Heart left ventricle (tissue), 16 donors: ENCODE data around the gene MRPL36. TPM values are rescaled to one million over a fixed set of nuclear protein-coding genes. Genes with fewer than 3 reads are reported as not detected.
A peak's percentile ranks its signal among the peaks of the same experiment; 100 is the strongest.

Experiments
- ATAC-seq, 4 donors: fragments of 200-7000 bp; cut with Tn5 transposase; one replicate each; pipeline ENCODE4 v1.9.1; 2020 to 2022; ENCODE audit warnings: moderate library complexity in 4 of 4, mild to moderate bottlenecking in 3 of 4, moderate number of reproducible peaks in 1 of 4
- DNase-seq, 5 donors: peaks; one replicate each; pipeline ENCODE4 v3.0.0-alpha.2; 2020
- H3K27ac ChIP-seq, 12 donors: fragments of 200-600 bp; sonication (generic) in 4 of 12; one replicate each; pipeline versions ENCODE4 v1.5.0 to v1.8.0; 2016 to 2022; ENCODE audit warnings: mild to moderate bottlenecking in 2 of 12
- H3K27me3 ChIP-seq, 9 donors: fragments of 200-600 bp; sonication (generic) in 2 of 9; one replicate each; pipeline versions ENCODE4 v1.5.1 to v1.8.0; 2016 to 2022; ENCODE audit warnings: mild to moderate bottlenecking in 3 of 9
- H3K36me3 ChIP-seq, 9 donors: fragments of 200-600 bp; sonication (generic) in 2 of 9; one replicate each; pipeline versions ENCODE4 v1.5.0 to v1.8.0; 2018 to 2022; ENCODE audit warnings: mild to moderate bottlenecking in 2 of 9
- H3K4me1 ChIP-seq, 12 donors: fragments of 200-600 bp; sonication (generic) in 4 of 12; one replicate each; pipeline versions ENCODE4 v1.5.0 to v1.8.0; 2016 to 2022; ENCODE audit warnings: mild to moderate bottlenecking in 3 of 12
- H3K4me3 ChIP-seq, 12 donors: fragments of 200-600 bp; sonication (generic) in 4 of 12; one replicate each; pipeline versions ENCODE4 v1.5.0 to v1.8.0; 2017 to 2022; ENCODE audit warnings: mild to moderate bottlenecking in 9 of 12, moderate library complexity in 4 of 12
- H3K9me3 ChIP-seq, 12 donors: fragments of 200-600 bp; sonication (generic) in 4 of 12; one replicate each; pipeline versions ENCODE4 v1.5.0 to v1.8.0; 2016 to 2022; ENCODE audit warnings: mild to moderate bottlenecking in 1 of 12
- POLR2A ChIP-seq, 2 donors: fragments of 450-650 bp; IDR thresholded peaks; one replicate each; pipeline ENCODE4 v1.6.1; 2017; ENCODE audit warnings: antibody characterized with exemption in 2 of 2, mild to moderate bottlenecking in 2 of 2, moderate library complexity in 2 of 2
- WGBS, 4 donors: extraction: QIAGEN DNeasy Blood & Tissue Kit in 2 of 4; methylation state at CpG; one replicate each; pipeline versions ENCODE4 v1.1.5 to v1.1.7; 2013 to 2018; 5-methylcytosine and 5-hydroxymethylcytosine counted together
- intact Hi-C, 10 donors: fragments of 100-400 bp; cut with DNase I; formaldehyde crosslinking; loops; one replicate each; pipeline versions ENCODE4 v1.11.1 to v1.14.2; 2022
- polyA plus RNA-seq, 2 donors: library from polyadenylated mRNA; stranded (reverse); fragments of 200-250 nt; gene quantifications; one replicate each; pipeline ENCODE4 v1.2.3, GENCODE V29; 2013
- total RNA-seq, 9 donors: library from RNA; depleted of rRNA in 2 of 9; stranded (reverse); fragments of >200 nt in 2 of 9; fragmentation: NEBNext Ultra II Directional in 3 of 9; extraction: Animal tissue kit (Norgen Biotek cat#: 25700) in 3 of 9; gene quantifications; one replicate each; pipeline versions ENCODE4 v1.1.0 to v1.2.4, GENCODE V29; 2016 to 2023
- TF ChIP-seq, protein P1 (sequence below), 12 donors: fragments of 200-600 bp; sonication (generic) in 4 of 12; IDR thresholded peaks; one replicate each; pipeline versions ENCODE4 v1.5.0 to v1.8.0; 2018 to 2022; ENCODE audit warnings: antibody characterized with exemption in 12 of 12, mild to moderate bottlenecking in 5 of 12
- donor health status: ischemic (EF 13 %, LVEDD 7.1; RV severe dilation, severe dysfunction).
- donor health status: healthy with polysubstance abuse.
- donor health status: DM: no; HTN: yes; CAD: no.
- donor health status: DM: no; HTN: no; CAD: no.
- donor health status: ischemic (EF 25% LVEDD 6.9; RV normal size, moderate dysfunction).
- donor health status: ischemic (EF 25% LVEDD 5.7; RV mildly dilated, moderate dysfunction).
- donor health status: healthy.
- donor health status: DM: yes; HTN: yes; CAD: no.
- donor health status: ischemic (EF 35%, LVEDD 5.7; RV mildly dilated, moderate dysfunction).
- donor health status: nonischemic (EF 11% LVEDD 7.7; RV severe dilation, severe dysfunction).
- donor health status: DM: yes; HTN: yes; CAD: no.
- donor health status: PGD.
- donor health status: ischemic (EF 29% LVEDD 5.4; RV normal size, mild dysfunction).
- donor health status: nonischemic (EF 23%, LVEDD 6.1; RV moderate dilation, normal function).

The MRPL36 gene
- total and polyA plus RNA-seq, 11 donors, result 45.6 to 107 (median 56.4) TPM

DNA sequence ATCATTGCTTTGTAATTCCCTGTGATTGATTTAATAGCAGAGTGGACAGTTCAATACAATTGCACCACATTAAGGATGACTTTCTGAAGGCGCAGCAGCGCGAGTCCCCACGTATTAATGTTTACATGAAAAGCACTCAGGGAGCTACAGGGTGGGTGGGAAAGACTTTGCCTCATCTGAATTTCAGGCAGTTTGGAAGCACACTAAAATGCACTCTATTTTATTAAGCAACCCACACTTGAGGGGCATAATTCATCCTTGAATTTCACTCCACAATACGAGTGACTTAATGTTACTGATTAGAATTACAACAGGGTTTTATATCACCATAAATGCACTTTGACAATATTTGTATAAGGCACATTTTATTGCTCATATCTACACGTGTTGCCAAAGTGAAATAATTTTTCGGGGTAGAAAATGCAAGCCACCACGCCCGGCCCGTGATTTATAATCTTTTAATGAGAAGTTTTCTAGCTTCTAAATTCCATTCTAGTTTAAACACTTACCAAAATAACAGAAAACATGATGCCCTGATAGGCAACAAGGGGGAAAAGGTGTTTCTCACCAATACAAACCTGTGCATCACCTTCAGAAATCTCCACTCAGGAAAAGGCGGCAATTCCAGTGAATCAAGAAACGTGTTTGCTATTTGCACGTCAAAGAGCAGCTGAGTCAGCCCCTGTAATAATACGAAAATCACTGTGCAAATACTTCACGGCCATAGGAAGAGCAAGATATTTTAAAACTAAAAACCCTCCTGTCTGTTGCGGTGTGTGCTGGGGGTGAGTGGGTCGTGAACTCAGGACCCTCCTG is 42.6 kb upstream of the MRPL36 start:
- ATAC-seq (no peak), DNase-seq (no peak)
- no peaks in the 10 kb centered on the region for H3K36me3 ChIP-seq
- no peaks in the 10 kb centered on the region for H3K9me3 ChIP-seq
- 74 to 84% (median 78%) methylated on average over 17 of the region's 17 CpGs for WGBS, 4 donors
- TF ChIP-seq, protein P1, sequence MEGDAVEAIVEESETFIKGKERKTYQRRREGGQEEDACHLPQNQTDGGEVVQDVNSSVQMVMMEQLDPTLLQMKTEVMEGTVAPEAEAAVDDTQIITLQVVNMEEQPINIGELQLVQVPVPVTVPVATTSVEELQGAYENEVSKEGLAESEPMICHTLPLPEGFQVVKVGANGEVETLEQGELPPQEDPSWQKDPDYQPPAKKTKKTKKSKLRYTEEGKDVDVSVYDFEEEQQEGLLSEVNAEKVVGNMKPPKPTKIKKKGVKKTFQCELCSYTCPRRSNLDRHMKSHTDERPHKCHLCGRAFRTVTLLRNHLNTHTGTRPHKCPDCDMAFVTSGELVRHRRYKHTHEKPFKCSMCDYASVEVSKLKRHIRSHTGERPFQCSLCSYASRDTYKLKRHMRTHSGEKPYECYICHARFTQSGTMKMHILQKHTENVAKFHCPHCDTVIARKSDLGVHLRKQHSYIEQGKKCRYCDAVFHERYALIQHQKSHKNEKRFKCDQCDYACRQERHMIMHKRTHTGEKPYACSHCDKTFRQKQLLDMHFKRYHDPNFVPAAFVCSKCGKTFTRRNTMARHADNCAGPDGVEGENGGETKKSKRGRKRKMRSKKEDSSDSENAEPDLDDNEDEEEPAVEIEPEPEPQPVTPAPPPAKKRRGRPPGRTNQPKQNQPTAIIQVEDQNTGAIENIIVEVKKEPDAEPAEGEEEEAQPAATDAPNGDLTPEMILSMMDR (IDR thresholded peaks at IDR 0.05), result no peak
- no peak for TF ChIP-seq POLR2A (IDR thresholded peaks at IDR 0.05)
- intact Hi-C loops, result no loop called here
- no peak overlapping the region for H3K27ac ChIP-seq
- H3K4me1 ChIP-seq, result peaks cover 0 to 17% (median 4%) of the 10 kb centered on the region in 12 donors
- peaks cover 0 to 18% (median 5%) of the 10 kb centered on the region in 9 donors for H3K27me3 ChIP-seq
- no peak overlapping the region for H3K4me3 ChIP-seq

- peak; percentile 76 to 89 (median 88) for ATAC-seq
- intact Hi-C loops, result no loop called here
Observed at GRCh38 chr5:1840741-1841521, 41.3 kb upstream of the MRPL36 start.

DNA sequence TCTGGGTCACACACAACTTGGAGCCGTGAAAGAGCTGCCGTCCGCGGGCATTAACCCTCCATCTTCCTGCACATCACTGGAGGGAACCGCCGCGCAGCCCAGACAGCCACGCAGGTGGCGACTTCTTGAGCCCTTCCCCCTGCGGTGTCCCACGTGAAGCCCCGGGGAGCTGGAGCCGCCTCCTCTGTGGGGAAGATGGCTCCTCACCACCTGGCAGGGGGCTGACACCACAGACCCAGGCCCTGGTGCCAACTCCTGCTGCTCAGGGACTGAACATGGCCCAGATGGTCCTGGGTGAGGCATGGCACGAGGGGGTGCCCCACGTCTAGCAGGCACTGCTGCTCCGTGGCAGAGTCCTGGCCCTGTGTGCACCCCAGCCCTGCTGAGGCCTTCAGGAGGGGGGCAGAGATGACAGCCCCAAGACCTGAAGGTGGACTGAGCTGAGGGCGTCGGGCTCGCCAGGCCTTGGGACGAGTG is 40.5 kb upstream of the MRPL36 start:
- Histone ChIP-seq H3K4me1 (peaks cover 0 to 24% (median 4%) of the 10 kb centered on the region in 12 donors), H3K27ac (peak overlapping the region in 1 of 12 donors; percentile 80), H3K9me3 (no peaks in the 10 kb centered on the region), H3K36me3 (no peaks in the 10 kb centered on the region), H3K27me3 (peaks cover 0 to 18% (median 5%) of the 10 kb centered on the region in 9 donors), H3K4me3 (no peak overlapping the region)
- 76 to 86% (median 84%) methylated on average over 17 to 20 of the region's 20 CpGs for WGBS, 4 donors
- intact Hi-C loops, result no loop called here
- ATAC-seq, result peak in 1 of 4 donors; percentile 5
- no peak for DNase-seq
- TF ChIP-seq, protein P1 (IDR thresholded peaks at IDR 0.05), result no peak
- no peak for TF ChIP-seq POLR2A (IDR thresholded peaks at IDR 0.05)

More at GRCh38 chr5:1840741-1841521, 41.3 kb upstream of the MRPL36 start:
- no peaks in the 10 kb centered on the region for H3K9me3 ChIP-seq
- 25 to 44% (median 27%) methylated on average over 12 to 31 of the region's 31 CpGs for WGBS, 4 donors
- no peak overlapping the region for H3K4me3 ChIP-seq
- H3K36me3 ChIP-seq, result no peaks in the 10 kb centered on the region
- DNase-seq, result peak in 4 of 5 donors; percentile 45 to 80 (median 58)
- TF ChIP-seq POLR2A (IDR thresholded peaks at IDR 0.05), result no peak
- TF ChIP-seq, protein P1 (IDR thresholded peaks at IDR 0.05), result no peak
- peak overlapping the region in 11 of 12 donors; percentile 4 to 80 (median 65) for H3K27ac ChIP-seq
- peaks cover 0 to 18% (median 5%) of the 10 kb centered on the region in 9 donors for H3K27me3 ChIP-seq
- peaks cover 0 to 24% (median 4%) of the 10 kb centered on the region in 12 donors for H3K4me1 ChIP-seq
